Activated CD4-positive, alpha-beta T cell treated with anti-CD3 and anti-CD28 coated beads for 4 hours (primary cell): ENCODE measurements around the gene ASB13.
"Not testable (repeated sequence)": the region's sequence is repeated elsewhere in the genome, so short reads cannot be mapped to it uniquely, and the experiment has no call there.

ENCODE experiments used
- DNase-seq, 2 donors: peaks; one replicate each; pipeline ENCODE4 v3.0.0-alpha.2; 2020

The ASB13 gene

DNA sequence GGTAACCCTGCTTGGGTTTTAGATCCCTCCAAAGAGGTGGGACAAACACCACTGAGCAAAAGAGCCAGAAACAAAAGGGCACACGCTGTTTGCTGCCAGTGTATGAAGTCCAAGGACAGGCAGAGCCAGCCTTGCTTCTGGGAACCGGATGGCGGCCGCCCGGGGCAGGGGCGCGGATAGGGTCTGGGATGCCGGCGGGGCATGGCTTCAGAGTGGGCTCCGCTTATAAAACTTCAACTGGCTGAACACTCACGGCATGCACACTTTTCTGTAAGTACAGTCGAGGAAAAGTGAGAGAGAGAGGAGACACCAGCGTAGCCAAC lies 62.6 kb downstream of the ASB13 start:
- DNase-seq, result no peak

DNA sequence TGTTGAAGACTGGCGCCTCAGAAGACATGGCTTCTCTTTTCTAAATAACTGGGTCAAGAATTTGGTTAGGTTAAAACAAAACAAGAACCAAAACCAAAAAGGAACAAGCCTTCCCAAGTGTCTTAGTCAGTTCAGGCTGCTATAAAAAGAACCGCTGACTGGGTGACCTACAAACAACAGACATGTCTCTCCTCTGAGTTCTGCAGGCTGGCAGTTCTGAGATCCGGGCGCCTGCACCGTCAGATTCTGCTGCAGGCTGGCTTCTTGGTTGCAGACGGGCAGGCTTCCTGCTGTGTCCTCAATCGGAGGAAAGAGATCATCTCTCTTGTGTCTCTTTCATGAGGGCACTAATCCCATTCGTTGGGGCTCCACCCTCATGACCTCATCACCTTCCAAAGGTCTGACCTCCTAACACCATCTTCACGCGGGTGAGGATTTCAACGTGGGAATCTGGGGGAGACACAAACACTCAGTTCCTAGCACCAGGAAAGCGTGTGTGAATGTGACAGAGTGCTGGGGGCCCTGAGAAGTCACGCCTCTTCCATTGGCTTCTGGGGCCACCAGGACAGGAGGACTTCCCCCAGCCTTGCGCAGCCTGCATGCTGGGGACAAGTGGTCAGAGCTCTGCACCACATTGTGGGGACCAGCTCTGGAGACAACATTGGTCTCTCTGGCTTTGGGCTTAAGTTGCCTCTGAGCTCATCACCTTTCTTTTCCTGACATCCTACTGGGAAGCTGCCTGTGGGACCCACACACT lies 63.1 kb downstream of the ASB13 start:
- DNase-seq, result no peak

DNA sequence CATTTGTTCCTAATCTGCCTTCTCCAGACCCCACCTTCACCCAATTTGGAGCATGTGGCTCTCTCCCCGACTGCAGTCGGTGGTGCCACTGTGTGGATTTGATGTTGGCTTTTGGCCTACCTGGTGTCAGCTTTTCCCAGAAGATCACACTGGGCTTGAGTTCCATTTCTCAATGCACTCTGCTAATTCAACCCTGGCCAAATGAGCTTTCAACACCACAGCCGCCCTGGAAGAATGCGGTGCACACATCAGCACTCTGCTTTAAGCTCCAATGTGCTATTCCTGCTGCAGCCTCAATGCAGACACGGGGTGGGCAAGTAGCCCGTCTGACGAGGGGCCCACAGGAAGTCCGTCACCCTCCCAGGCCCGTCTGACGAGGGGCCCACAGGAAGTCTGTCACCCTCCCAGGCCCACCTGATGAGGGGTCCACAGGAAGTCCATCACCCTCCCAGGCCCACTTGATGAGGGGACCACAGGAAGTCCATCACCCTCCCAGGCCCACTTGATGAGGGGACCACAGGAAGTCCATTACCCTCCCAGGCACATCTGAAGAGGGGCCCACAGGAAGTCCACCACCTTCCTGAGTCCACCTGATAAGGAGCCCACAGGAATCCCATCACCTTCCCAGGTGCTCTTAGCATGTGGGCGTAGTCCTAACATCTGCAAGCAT lies 64.4 kb downstream of the ASB13 start:
- DNase-seq, result no peak

DNA sequence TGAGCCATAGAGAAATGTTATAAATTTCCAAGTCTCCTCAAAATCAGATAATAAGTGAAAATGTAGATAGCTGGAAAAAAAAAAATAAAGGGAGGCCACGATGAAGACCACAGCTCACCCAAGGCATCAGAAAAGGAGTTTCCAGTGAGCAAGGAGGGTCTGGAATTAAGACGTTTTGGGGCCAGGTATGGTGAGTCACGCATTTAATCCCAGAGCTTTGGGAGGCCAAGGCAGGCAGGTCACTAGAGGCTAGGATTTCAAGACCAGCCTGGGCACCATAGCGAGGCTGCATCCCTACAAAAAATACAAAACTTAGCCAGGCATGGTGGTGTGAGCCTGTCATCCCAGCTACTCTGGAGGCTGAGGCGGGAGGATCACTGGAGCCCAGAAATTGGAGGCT lies 65.5 kb downstream of the ASB13 start:
- DNase-seq, result no peak

DNA sequence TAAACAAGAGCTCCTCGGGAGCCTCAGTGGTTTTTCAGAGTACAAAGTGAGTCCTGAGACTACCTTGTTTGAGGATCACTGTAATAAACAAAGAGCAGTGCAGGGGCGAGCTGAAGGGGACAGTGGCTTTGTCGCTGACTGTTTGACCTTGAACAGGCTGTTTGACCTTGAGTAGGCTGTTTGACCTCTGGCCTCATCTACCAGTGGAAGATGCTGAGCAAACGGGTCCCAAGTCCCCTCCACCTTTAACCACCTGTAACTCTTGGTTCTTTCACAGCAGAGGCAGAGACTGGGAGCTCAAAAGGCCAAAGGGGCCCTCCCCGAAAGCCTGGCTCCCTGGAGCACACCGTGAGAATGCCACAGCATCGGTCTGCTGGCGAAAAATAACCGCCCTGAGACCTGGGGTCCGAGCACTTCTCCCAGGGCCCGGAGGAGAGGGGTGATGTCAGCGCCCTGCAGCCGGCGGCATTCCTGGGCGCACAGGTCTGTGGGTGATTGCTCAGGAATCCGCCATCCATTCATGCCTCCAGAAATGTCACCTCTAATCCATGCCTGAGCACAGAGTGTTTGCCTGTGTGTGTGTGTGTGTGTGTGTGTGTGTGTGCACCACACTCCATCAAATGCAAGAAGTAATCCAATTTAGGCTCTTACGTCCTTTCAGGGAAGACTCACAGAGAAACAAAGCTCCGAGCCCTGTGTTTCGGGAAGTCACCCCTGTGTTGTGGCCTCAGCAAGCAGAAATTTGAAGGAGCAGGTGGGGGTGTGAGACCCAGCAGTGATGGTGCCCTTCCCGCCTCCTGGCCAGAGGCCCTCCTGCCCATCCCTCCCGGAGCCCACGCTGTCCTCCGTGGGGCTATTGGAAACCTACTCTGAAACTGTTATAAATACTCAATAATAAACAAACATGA lies 66.5 kb downstream of the ASB13 start:
- DNase-seq, result no peak

DNA sequence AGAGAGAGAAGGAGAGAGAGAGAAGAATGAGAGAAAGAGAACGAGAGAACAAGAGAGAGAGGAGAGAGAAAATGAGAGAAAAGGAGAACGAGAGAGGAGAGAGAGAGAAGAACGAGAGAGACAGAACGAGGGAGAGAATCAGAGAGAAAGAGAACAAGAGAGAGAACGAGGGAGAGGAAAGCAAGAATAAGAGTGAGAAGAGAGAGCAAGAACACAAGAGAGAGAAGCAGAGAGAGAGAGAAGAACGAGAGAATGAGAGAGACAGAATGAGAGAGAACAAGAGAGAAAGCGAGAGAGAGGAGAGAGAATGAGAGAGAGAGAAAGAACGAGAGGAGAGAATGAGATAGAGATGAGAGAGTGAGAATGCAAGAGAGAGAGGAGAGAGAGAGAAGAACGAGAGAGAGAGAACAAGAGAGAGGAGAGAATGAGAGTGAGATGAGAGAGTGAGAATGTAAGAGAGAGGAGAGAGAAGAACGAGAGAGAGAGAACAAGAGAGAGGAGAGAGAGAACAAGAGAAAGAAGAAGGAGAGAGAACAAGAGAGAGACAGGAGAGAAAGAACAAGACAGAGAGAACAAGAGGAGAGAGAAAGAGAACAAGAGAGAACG lies 68.2 kb downstream of the ASB13 start:
- DNase-seq, result no peak

DNA sequence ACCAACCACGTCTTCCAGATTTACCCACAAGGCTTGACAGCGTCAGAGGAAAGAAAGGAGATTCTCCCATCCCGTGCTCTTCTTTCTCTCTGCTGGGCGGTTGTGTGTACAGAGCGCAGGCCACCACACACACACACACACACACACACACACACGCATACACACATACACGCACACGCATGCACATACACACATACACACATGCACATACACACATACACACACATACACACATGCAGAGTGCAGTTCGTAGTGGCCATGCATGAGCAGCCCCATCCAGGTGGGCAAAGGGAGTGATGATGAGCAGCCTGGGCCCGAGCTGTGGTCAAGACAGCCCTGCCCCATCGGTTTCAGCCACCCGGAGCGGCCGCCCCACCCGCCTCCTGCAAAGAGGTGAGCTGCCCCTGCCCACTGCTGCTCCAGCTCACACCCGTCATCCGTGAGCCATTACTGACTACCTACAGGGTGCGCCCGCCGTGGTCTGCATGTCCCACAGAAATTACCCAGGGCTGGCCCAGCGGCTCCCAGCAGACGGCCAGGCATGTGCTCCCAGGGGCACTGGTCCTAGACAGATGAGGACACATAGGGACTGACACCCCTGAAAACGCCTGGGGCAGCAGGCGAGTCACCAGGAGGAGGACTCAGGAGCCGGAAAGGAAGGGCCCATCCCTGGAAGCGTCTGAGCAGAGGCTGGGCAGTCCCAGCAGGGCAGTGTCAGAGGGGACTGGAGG lies 69.6 kb downstream of the ASB13 start:
- DNase-seq, result no peak

DNA sequence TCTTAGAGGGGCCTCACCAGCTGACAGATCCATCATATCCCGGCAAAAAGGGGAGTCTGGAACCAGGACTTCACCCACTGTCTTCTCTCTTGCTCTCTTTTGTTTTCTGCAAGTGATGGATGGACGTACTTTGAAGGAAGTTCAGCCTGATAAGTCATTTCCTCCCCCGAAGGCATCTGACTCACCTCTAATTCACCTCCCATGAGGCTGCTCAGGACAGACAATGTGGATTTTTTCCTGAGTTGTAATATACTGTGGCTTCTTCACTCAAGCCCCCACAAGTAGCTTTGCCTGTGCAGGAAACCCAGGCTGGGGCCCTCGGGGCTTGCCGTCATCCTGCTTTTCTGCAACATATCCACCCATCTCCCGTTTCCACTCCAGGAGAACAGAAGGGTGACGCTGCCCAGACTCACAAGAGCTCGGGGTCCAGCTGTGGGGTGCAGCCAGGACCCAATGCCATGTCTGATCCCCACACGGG lies 70.4 kb downstream of the ASB13 start:
- DNase-seq, result no peak

DNA sequence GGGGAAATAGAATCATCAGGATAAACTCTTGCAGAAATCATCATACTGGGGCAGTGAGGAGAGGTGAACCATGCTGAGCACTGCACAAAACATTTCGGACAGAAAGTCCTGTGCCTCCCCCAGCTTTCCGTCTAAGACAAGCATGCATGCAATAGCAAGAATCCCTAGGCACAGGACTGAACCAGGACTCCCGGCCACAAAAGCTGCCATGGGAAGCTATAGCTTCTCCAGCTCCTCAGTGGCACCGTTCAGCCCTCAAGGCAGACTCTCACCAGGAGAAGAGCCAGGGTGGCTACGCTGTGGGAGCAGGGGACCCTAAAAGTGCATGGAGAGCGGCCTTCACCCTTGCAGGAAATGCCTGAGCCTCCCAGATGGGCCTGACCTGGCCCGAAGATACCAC lies 70.8 kb downstream of the ASB13 start:
- no peak for DNase-seq

DNA sequence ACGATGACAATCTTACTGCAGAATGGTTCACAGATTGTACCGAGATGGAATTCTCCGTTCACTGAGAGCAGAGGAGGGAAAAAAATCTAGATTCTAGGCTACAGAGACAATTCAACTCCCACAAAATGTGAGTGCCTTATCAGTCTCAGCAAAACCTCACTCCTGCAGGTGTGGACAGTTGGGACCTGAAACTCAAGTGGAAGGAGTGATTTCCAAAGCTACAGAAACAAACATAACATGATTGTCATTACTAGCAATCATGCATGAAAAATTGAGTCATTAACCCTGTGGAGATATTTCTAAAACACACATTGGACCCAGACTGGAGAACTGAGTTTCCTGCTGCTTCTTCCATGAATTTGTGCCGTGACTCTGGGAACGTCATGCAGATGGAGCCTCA lies 71.3 kb downstream of the ASB13 start:
- no peak for DNase-seq

DNA sequence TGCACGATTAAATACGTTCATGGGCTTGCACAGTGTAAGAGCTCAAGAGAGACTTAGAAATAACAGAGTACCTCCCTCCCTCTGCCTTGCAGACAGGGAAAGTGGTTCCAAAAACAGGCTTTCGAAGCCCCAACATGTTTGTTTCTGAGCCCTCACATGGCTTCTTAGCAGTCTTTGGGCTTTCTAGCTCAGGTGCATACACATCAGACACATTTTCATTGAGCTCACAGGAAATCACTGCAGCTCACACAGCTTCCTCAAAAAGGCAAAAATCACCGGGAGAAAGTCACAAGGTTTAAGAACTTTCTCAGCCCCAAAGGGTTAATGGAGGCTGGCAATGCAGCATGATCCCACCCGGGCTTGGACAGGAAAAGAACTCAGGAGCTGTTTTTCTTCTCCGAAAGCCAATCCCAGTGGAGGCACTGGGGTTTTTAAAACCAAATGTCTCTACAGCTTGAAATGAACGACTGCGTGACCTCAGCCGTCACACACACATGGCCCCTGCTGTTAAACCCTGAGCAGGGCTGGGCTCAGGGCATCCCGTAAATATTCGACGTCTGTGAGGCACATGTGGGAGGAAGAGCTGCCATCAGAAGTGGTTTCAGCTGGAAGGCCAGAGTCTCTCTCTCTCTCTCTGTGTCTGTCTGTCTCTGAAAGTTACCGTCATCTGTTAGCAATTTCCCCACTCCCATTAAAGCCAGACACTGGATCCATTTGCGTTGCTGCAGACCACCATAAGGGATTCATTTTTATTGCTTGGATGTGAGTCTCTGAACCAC lies 71.9 kb downstream of the ASB13 start:
- no peak for DNase-seq

DNA sequence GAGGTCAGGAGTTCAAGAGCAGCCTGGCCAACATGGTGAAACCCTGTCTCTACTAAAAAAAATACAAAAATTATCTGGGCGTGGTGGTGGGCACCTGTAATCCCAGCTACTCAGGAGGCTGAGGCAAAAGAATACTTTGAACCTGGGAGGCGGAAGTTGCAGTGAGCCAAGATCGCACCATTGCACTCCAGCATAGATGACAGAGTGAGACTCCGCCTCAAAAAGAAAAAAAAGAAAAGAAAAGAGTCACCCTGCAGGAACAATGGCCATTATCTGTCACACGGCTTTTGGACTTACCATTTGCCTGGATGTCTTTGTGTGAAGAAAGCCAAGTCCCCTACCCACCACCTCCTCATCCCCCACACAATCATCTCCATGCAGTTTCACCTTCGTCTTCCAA lies 73.0 kb downstream of the ASB13 start:
- not testable (repeated sequence) for DNase-seq

DNA sequence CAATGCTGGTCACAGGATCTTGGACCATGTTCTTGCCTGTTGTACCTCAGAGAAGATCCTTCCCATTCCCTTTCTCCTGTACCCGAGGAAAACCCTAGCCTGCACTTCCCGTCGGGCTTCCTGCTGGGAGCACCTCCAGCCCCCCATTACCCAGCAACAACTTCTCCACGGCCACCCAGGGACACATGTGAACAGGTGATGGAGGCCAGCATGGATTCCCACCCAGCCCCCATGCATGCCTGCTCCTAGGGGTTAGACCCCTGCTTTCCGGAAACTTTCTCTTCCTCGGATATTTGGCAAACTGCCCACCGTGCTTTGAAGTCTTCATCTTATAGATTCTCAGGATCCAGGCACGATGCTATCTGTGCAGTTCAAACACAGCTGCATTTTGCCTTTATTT lies 74.3 kb downstream of the ASB13 start:
- DNase-seq, result no peak

DNA sequence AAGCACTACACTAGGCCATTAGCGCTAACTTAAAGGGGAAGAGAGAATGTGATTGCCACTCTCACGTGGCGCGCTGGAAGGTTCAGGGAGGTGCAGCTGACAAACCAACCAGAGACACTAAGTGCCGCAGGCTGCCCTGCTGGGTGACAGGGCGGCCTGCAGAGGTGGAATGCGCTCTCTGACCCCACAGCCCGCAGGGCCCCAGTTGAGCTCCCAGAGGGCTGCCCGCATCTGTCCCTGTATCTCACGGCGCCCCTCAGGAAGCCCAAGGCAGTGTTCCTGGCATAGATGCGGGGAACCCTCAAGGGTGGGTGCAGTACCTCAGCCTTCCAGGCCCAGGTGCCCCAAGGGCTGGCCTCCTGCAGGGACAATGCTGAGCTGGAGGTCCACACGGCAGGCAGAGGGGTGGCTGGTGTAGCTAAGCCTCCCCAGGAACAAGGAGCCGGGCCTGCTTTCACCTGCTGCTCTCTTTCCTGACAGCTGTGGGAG lies 75.0 kb downstream of the ASB13 start:
- no peak for DNase-seq

DNA sequence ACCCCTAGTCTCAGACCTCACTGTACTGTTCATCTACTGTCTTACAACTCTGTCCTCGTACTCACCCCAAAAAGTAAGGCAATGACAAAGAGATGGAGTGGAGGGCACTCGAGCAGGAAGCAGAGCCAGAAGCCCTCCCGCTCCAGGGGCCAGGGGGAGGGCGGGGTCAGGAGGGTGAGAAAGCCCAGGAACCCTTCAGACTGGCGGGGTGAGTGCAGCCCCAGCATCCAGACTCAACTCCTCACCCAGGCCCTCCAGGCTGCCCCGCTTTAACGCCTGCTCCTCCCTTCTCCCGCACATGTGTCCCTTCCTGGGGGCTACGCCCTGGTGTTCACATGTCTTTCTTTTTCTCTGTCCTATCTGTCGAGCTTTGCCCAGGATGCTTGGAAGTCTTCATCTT lies 75.6 kb downstream of the ASB13 start:
- DNase-seq, result no peak

DNA sequence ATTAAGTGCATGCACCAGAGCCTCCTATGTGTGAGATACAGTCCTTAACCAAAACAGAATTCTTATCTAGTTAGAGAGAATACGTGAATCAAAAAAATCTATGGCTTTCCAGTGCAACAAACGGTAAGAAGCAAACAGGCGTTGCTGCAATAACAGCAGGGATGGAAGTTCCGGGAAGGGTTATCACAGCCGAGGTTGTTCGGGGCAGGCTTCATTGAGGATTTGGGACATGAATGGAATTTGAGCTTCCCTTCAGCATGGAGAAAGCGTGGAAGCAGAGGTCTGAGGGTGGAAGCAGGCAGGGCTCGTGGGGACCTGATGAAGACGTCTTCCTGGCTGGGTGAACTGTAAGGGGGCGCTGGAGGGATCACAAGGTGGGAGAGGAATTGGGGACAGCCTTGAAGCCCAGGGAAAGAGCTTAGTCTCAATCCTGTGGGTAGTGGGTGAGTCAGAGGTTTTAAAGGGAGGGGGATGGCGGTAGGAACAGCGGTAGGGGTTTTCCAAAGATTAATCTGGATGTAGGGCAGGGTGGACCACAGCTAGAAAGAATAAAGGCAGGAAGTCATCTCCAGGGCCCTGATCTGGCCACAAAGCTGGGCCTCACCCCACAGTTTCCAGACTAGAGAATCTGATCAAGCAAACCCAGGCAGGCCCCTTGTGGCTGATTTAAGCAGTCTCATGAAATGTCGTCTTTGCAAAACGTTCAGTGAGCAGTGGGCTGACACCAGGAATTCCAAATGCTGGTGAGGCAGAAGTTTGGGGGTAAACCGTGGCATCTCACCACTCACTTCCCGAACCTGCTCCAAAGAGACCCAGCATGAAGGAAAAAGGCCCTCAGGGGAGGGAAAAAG lies 76.5 kb downstream of the ASB13 start:
- DNase-seq, result no peak

DNA sequence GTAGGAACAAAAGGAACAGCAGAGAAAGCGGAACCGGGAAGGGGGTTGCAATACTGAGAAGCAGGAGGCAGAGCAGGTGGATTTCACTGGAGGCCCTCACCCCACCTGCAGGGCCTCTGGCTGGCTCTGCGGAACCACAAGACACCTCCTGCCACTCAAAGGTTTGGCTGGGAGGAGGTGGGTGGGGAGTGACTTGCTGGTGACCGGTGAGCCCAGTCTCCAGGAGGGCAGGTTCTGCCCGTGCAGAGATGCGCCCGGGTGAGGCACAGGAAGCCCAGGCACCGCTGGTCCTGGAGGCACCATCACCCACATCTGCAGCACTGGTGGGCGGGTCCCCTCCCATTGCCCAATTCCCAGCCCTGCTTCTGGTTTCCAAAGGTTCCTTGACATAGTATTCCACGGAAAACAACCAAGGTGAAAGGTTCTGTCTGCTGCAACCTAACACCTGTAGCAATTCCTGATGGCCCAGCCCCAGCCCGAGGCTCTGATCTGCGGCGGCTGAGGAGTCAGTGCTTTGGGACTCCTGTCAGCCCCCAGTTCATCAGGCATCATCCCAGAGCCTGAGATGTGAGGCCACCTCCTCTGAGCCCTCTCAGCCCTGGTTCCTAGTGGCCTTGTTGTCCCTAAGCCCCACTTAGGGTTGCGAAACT lies 77.3 kb downstream of the ASB13 start:
- no peak for DNase-seq
